NB4 (cell line): ENCODE results near the gene C1orf210.

ENCODE experiments used
- CTCF ChIP-seq: IDR thresholded peaks from one replicate; pipeline ENCODE4 v1.5.1; 2012; ENCODE audit warnings: low read depth, low read length
- MAX ChIP-seq: IDR thresholded peaks from 2 replicates; pipeline ENCODE4 v1.6.1; 2011; ENCODE audit warnings: low read depth, low read length
- MYC ChIP-seq: IDR thresholded peaks from 2 replicates; pipeline ENCODE4 v1.6.1; 2011; ENCODE audit warnings: low read depth, low read length
- POLR2A ChIP-seq: IDR thresholded peaks from 2 replicates; pipeline ENCODE4 v1.6.1; 2011; ENCODE audit warnings: mild to moderate bottlenecking; ENCODE audit not compliant: insufficient read length; ENCODE audit errors: extremely low read depth

- TF ChIP-seq CTCF (no peak), POLR2A (no peak), MAX (no peak), MYC (no peak)
These were observed 37.1 kb upstream of the C1orf210 start for GRCh38 chr1:43322506-43322905.
